Stomach (tissue), 4 donors: ENCODE measurements around the gene DPP6.

Experiments
- EP300 ChIP-seq: sonication (generic); formaldehyde crosslinking; IDR thresholded peaks from one replicate; pipeline ENCODE4 v1.6.1; 2017; ENCODE audit warnings: antibody characterized with exemption
- POLR2AphosphoS5 ChIP-seq, 3 donors: sonication (generic); formaldehyde crosslinking; IDR thresholded peaks; one replicate each; pipeline ENCODE4 v1.6.1; 2016; ENCODE audit warnings: antibody characterized with exemption in 3 of 3
- TF ChIP-seq, protein P1 (sequence below), 7 experiments: fragments of 450-650 bp in 4 of 7; fragments of 200-600 bp in 3 of 7; sonication (generic) in 3 of 7; IDR thresholded peaks; one replicate each; pipeline ENCODE4 v1.5.1; 2016 to 2019; ENCODE audit warnings: antibody characterized with exemption in 7 of 7, control low read depth in 2 of 7, mild to moderate bottlenecking in 1 of 7

DNA sequence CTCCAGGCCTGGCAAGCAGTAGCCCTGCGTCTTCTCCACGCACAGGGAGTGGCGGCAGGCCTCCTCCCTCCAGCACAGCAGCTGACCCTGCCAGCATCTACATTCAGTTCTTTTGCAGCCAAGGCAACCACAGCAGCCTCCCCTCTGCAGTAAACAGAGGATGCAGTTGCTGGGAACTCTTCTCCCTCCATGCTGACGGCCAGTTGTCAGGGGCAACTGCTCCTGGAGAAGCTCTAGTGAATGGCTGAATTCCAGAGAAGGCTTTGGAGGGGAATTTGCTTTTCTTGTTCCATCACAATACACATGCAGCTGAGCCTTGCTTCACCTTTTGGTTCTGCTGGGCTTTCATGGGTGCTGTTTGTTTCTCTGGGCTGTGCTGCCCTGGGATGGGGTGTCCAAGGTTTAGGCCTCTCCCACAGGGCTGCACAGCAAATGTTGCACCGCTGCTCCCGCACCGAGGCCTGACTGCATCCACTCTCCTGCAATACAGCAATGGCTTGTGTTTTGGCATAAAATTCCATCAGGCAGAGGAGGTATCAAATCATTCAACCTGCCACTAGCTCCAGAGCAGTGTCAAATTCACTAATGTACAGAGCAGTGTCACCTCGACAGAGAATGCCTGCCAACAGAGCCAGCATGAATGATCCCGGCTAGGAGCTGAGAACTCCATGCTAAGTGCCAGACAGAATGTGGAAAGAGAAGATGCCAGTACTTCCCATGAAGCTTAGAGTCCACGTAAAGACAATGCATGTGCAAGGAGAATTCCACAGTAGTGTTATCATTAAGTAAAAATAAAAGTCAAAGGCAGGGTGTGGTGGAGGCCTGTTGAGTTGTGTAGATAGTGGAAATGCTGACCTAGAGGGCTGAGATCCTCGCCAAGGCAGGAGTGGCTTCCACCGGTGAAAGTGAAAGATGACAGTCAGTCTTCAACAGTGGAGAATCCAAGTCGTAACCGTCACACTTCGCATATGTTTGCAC, 399.6 kb downstream of the DPP6 start:
- TF ChIP-seq, protein P1, sequence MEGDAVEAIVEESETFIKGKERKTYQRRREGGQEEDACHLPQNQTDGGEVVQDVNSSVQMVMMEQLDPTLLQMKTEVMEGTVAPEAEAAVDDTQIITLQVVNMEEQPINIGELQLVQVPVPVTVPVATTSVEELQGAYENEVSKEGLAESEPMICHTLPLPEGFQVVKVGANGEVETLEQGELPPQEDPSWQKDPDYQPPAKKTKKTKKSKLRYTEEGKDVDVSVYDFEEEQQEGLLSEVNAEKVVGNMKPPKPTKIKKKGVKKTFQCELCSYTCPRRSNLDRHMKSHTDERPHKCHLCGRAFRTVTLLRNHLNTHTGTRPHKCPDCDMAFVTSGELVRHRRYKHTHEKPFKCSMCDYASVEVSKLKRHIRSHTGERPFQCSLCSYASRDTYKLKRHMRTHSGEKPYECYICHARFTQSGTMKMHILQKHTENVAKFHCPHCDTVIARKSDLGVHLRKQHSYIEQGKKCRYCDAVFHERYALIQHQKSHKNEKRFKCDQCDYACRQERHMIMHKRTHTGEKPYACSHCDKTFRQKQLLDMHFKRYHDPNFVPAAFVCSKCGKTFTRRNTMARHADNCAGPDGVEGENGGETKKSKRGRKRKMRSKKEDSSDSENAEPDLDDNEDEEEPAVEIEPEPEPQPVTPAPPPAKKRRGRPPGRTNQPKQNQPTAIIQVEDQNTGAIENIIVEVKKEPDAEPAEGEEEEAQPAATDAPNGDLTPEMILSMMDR (IDR thresholded peaks at IDR 0.05): no peak
- TF ChIP-seq EP300: no peak
- no peak for TF ChIP-seq POLR2AphosphoS5 (IDR thresholded peaks at IDR 0.05)
